GM12878 (cell line): ENCODE results near the gene ALDH1A3. TPM values are rescaled to one million over a fixed set of nuclear protein-coding genes. Genes with fewer than 3 reads are reported as not detected.

Experiments
- ATF7 ChIP-seq: fragments of 450-650 bp; IDR thresholded peaks from 2 replicates; pipeline ENCODE4 v1.6.1; 2016; ENCODE audit warnings: low read depth, mild to moderate bottlenecking
- CHD1 ChIP-seq: IDR thresholded peaks from 2 replicates; pipeline ENCODE4 v1.6.1; 2012; ENCODE audit warnings: low read depth, low read length, improper control_type of control experiment
- CHD2 ChIP-seq: IDR thresholded peaks from 2 replicates; pipeline ENCODE4 v1.6.1; 2011; ENCODE audit warnings: low read depth, low read length, improper control_type of control experiment, borderline replicate concordance
- DPF2 ChIP-seq: fragments of 450-650 bp; IDR thresholded peaks from 2 replicates; pipeline ENCODE4 v1.6.1; 2017; ENCODE audit warnings: mild to moderate bottlenecking
- EGR1 ChIP-seq, 2 experiments: IDR thresholded peaks; 1 replicate in 1 of 2; 2 replicates in 1 of 2; pipeline ENCODE4 v1.6.1; 2011 to 2012; ENCODE audit warnings: low read depth in 2 of 2, low read length in 2 of 2, borderline replicate concordance in 1 of 2, mild to moderate bottlenecking in 1 of 2, moderate library complexity in 1 of 2
- EZH2 ChIP-seq: IDR thresholded peaks from 2 replicates; pipeline ENCODE4 v1.6.1; 2012; ENCODE audit warnings: low read depth, mild to moderate bottlenecking, control low read depth, inconsistent platforms, low read length, borderline replicate concordance; ENCODE audit not compliant: control insufficient read depth
- HDGF ChIP-seq: fragments of 450-650 bp; IDR thresholded peaks from 2 replicates; pipeline ENCODE4 v1.6.1; 2016; ENCODE audit warnings: antibody characterized with exemption
- JUND ChIP-seq: IDR thresholded peaks from 2 replicates; pipeline ENCODE4 v1.6.1; 2012; ENCODE audit warnings: low read depth, mild to moderate bottlenecking, low read length, improper control_type of control experiment, moderate library complexity
- KDM1A ChIP-seq: fragments of 200-600 bp; sonication (generic); IDR thresholded peaks from 2 replicates; pipeline ENCODE4 v1.6.1; 2016; ENCODE audit warnings: borderline replicate concordance
- MYB ChIP-seq: fragments of 150-350 bp; IDR thresholded peaks from 2 replicates; pipeline ENCODE4 v1.6.1; 2014; ENCODE audit warnings: mild to moderate bottlenecking, low read depth, low read length, borderline replicate concordance
- NFXL1 ChIP-seq: fragments of 450-650 bp; IDR thresholded peaks from 2 replicates; pipeline ENCODE4 v1.6.1; 2017; ENCODE audit warnings: antibody characterized with exemption, mild to moderate bottlenecking, borderline replicate concordance
- SREBF1 ChIP-seq: IDR thresholded peaks from 2 replicates; pipeline ENCODE4 v1.6.1; 2012; ENCODE audit warnings: mild to moderate bottlenecking, low read length
- SREBF2 ChIP-seq: IDR thresholded peaks from 2 replicates; pipeline ENCODE4 v1.6.1; 2012; ENCODE audit warnings: mild to moderate bottlenecking, low read length
- SUPT20H ChIP-seq: IDR thresholded peaks from 2 replicates; pipeline ENCODE4 v1.6.1; 2011; ENCODE audit warnings: low read depth, mild to moderate bottlenecking, low read length, moderate library complexity, borderline replicate concordance; ENCODE audit not compliant: control insufficient read depth
- TCF7 ChIP-seq: IDR thresholded peaks from 2 replicates; pipeline ENCODE4 v1.6.1; 2014; ENCODE audit warnings: antibody characterized with exemption, borderline replicate concordance
- ZNF384 ChIP-seq: IDR thresholded peaks from 2 replicates; pipeline ENCODE4 v1.6.1; 2012; ENCODE audit warnings: low read depth, mild to moderate bottlenecking, low read length, improper control_type of control experiment, borderline replicate concordance
- ZNF622 ChIP-seq: fragments of 450-650 bp; IDR thresholded peaks from 2 replicates; pipeline ENCODE4 v1.6.1; 2017; ENCODE audit warnings: mild to moderate bottlenecking, inconsistent platforms
- polyA plus RNA-seq, 11 experiments: library from polyadenylated mRNA; depleted of rRNA in 4 of 11; unstranded in 6 of 11; stranded (reverse) in 5 of 11; fragments of >200 nt; fragmentation: Nextera tagmentation in 4 of 11; fragmentation: Illumina TruSeq in 1 of 11; extraction: Ambion mirVana in 4 of 11; extraction: Trizol in 1 of 11; gene quantifications; 1 replicate in 1 of 11; 2 replicates in 10 of 11; pipeline versions ENCODE4 v1.2.1 to v1.2.3, GENCODE V29; 2011 to 2016; ENCODE audit warnings: inconsistent platforms in 2 of 11, missing spikeins in 2 of 11, low read depth in 1 of 11
- total RNA-seq, 4 experiments: library from RNA; depleted of rRNA in 3 of 4; stranded (reverse); fragments of >200 nt in 3 of 4; fragmentation: Illumina TruSeq in 1 of 4; extraction: Trizol in 1 of 4; gene quantifications; 2 replicates each; pipeline versions ENCODE4 v1.2.1 to v1.2.3, GENCODE V29; 2013 to 2021
- TF ChIP-seq, protein P1 (sequence below): fragments of 450-650 bp; IDR thresholded peaks from 2 replicates; pipeline ENCODE4 v1.6.1; 2017; ENCODE audit warnings: antibody characterized with exemption, mild to moderate bottlenecking, moderate library complexity
- TF ChIP-seq, protein P2 (sequence below): IDR thresholded peaks from 2 replicates; pipeline ENCODE4 v1.6.1; 2012; ENCODE audit warnings: low read depth, low read length, improper control_type of control experiment
- TF ChIP-seq, protein P3 (sequence below): IDR thresholded peaks from 2 replicates; pipeline ENCODE4 v1.6.1; 2012; ENCODE audit warnings: low read length, inconsistent platforms
- TF ChIP-seq, protein P4 (sequence below): fragments of 450-650 bp; IDR thresholded peaks from 2 replicates; pipeline ENCODE4 v1.6.1; 2017; ENCODE audit warnings: mild to moderate bottlenecking
- TF ChIP-seq, protein P5 (sequence below): fragments of 450-650 bp; IDR thresholded peaks from 2 replicates; pipeline ENCODE4 v1.6.1; 2014; ENCODE audit warnings: mild to moderate bottlenecking

Gene ALDH1A3
- total and polyA plus RNA-seq, 10 of the 15 experiments (the other 5 are each of a cell fraction or from before 2014, with no cell fraction given), result 0.06 to 0.69 (median 0.18) TPM

DNA sequence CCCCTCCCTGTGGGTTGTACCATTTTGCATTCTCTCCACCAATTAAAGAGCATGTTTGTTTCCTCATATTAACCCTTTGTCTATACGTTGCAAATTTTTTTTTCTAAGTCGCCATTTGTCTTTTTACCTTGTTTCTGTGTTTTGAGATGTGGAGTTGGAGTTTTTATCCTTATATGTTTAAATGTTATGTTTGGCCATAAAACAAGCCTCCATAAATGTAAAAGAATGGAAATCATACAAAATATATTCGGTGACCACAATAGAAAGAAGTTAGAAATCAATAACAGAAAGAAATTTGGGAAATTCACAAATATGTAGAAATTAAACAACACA lies 68.8 kb downstream of the ALDH1A3 start (continued):
- TF ChIP-seq, protein P1, sequence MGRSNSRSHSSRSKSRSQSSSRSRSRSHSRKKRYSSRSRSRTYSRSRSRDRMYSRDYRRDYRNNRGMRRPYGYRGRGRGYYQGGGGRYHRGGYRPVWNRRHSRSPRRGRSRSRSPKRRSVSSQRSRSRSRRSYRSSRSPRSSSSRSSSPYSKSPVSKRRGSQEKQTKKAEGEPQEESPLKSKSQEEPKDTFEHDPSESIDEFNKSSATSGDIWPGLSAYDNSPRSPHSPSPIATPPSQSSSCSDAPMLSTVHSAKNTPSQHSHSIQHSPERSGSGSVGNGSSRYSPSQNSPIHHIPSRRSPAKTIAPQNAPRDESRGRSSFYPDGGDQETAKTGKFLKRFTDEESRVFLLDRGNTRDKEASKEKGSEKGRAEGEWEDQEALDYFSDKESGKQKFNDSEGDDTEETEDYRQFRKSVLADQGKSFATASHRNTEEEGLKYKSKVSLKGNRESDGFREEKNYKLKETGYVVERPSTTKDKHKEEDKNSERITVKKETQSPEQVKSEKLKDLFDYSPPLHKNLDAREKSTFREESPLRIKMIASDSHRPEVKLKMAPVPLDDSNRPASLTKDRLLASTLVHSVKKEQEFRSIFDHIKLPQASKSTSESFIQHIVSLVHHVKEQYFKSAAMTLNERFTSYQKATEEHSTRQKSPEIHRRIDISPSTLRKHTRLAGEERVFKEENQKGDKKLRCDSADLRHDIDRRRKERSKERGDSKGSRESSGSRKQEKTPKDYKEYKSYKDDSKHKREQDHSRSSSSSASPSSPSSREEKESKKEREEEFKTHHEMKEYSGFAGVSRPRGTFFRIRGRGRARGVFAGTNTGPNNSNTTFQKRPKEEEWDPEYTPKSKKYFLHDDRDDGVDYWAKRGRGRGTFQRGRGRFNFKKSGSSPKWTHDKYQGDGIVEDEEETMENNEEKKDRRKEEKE, result no peak
- TF ChIP-seq JUND (no peak), NFXL1 (no peak), ZNF622 (no peak), CHD1 (no peak), ZNF384 (peak; percentile 58), TCF7 (no peak), HDGF (no peak), MYB (no peak), EGR1 (IDR thresholded peaks at IDR 0.05; ENCODE audit: borderline replicate concordance in 1 of 2, low read depth in 2 of 2, low read length in 2 of 2) (no peak), DPF2 (no peak), ATF7 (peak; percentile 34; the same call in 1 of the 2 replicates), SUPT20H (no peak), KDM1A (no peak), CHD2 (no peak), EZH2 (no peak), SREBF2 (no peak), SREBF1 (0 out of 2 replicates have a peak, but pooled peaks have one; percentile 14)
- TF ChIP-seq, protein P2, sequence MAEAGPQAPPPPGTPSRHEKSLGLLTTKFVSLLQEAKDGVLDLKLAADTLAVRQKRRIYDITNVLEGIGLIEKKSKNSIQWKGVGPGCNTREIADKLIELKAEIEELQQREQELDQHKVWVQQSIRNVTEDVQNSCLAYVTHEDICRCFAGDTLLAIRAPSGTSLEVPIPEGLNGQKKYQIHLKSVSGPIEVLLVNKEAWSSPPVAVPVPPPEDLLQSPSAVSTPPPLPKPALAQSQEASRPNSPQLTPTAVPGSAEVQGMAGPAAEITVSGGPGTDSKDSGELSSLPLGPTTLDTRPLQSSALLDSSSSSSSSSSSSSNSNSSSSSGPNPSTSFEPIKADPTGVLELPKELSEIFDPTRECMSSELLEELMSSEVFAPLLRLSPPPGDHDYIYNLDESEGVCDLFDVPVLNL, result no peak
- TF ChIP-seq, protein P3, sequence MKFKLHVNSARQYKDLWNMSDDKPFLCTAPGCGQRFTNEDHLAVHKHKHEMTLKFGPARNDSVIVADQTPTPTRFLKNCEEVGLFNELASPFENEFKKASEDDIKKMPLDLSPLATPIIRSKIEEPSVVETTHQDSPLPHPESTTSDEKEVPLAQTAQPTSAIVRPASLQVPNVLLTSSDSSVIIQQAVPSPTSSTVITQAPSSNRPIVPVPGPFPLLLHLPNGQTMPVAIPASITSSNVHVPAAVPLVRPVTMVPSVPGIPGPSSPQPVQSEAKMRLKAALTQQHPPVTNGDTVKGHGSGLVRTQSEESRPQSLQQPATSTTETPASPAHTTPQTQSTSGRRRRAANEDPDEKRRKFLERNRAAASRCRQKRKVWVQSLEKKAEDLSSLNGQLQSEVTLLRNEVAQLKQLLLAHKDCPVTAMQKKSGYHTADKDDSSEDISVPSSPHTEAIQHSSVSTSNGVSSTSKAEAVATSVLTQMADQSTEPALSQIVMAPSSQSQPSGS, result no peak
- TF ChIP-seq, protein P4, sequence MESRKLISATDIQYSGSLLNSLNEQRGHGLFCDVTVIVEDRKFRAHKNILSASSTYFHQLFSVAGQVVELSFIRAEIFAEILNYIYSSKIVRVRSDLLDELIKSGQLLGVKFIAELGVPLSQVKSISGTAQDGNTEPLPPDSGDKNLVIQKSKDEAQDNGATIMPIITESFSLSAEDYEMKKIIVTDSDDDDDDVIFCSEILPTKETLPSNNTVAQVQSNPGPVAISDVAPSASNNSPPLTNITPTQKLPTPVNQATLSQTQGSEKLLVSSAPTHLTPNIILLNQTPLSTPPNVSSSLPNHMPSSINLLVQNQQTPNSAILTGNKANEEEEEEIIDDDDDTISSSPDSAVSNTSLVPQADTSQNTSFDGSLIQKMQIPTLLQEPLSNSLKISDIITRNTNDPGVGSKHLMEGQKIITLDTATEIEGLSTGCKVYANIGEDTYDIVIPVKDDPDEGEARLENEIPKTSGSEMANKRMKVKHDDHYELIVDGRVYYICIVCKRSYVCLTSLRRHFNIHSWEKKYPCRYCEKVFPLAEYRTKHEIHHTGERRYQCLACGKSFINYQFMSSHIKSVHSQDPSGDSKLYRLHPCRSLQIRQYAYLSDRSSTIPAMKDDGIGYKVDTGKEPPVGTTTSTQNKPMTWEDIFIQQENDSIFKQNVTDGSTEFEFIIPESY, result no peak
- TF ChIP-seq, protein P5, sequence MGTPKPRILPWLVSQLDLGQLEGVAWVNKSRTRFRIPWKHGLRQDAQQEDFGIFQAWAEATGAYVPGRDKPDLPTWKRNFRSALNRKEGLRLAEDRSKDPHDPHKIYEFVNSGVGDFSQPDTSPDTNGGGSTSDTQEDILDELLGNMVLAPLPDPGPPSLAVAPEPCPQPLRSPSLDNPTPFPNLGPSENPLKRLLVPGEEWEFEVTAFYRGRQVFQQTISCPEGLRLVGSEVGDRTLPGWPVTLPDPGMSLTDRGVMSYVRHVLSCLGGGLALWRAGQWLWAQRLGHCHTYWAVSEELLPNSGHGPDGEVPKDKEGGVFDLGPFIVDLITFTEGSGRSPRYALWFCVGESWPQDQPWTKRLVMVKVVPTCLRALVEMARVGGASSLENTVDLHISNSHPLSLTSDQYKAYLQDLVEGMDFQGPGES, result no peak
